Keratinocyte (primary cell): ENCODE results near the gene FBXL17. TPM values are rescaled to one million over a fixed set of nuclear protein-coding genes. Genes with fewer than 3 reads are reported as not detected.

Experiments used
- DNase-seq: peaks from one replicate; pipeline ENCODE4 v3.0.0-alpha.2; 2011; ENCODE audit warnings: low read depth, missing footprints, low spot score
- FAIRE-seq: peaks from 2 replicates; lab custom pipeline; 2011; peaks lifted over from hg19 to GRCh38; lab: Jason Lieb, UNC
- H2AFZ ChIP-seq: 2 replicates; pipeline ENCODE4 v1.6.0; 2012; ENCODE audit warnings: low read length, control low read depth, inconsistent platforms; ENCODE audit not compliant: control insufficient read depth
- H3K27ac ChIP-seq: 2 replicates; pipeline ENCODE4 v1.5.1; 2011; ENCODE audit warnings: low read length; ENCODE audit not compliant: control insufficient read depth, insufficient read depth
- H3K27me3 ChIP-seq: 3 replicates; pipeline ENCODE4 v1.6.0; 2011; ENCODE audit warnings: low read length; ENCODE audit not compliant: control insufficient read depth, insufficient read depth; ENCODE audit errors: extremely low read depth
- H3K36me3 ChIP-seq, 2 experiments: 2 replicates in 1 of 2; 3 replicates in 1 of 2; pipeline ENCODE4 v1.5.1; 2011; ENCODE audit warnings: low read length in 2 of 2, mild to moderate bottlenecking in 1 of 2; ENCODE audit not compliant: control insufficient read depth in 2 of 2, insufficient read depth in 2 of 2; ENCODE audit errors: extremely low read depth in 1 of 2
- H3K4me1 ChIP-seq: 3 replicates; pipeline ENCODE4 v1.5.1; 2011; ENCODE audit warnings: low read length; ENCODE audit not compliant: control insufficient read depth, insufficient read depth; ENCODE audit errors: extremely low read depth
- H3K4me2 ChIP-seq: 3 replicates; pipeline ENCODE4 v1.6.0; 2011; ENCODE audit warnings: low read depth, low read length; ENCODE audit not compliant: control insufficient read depth, insufficient read depth; ENCODE audit errors: extremely low read depth
- H3K4me3 ChIP-seq, 3 experiments: fragments of 200-600 bp in 1 of 3; sonication (generic) in 1 of 3; 2 replicates in 2 of 3; 3 replicates in 1 of 3; pipeline ENCODE4 v1.5.1; 2011 to 2016; ENCODE audit warnings: low read length in 3 of 3, mild to moderate bottlenecking in 3 of 3, control low read depth in 2 of 3, inconsistent platforms in 1 of 3, low read depth in 1 of 3, mixed read lengths in 1 of 3, mixed run types in 1 of 3, moderate library complexity in 1 of 3; ENCODE audit not compliant: control insufficient read depth in 2 of 3, insufficient read depth in 2 of 3; ENCODE audit errors: extremely low read depth in 1 of 3
- H3K79me2 ChIP-seq: 2 replicates; pipeline ENCODE4 v1.6.0; 2012; ENCODE audit warnings: low read length; ENCODE audit not compliant: control insufficient read depth, insufficient read depth
- H3K9ac ChIP-seq: 3 replicates; pipeline ENCODE4 v1.6.0; 2011; ENCODE audit warnings: low read length; ENCODE audit not compliant: control insufficient read depth, insufficient read depth; ENCODE audit errors: extremely low read depth
- H3K9me1 ChIP-seq: 3 replicates; pipeline ENCODE4 v1.6.0; 2011; ENCODE audit warnings: low read length; ENCODE audit not compliant: control insufficient read depth, insufficient read depth; ENCODE audit errors: extremely low read depth
- H3K9me3 ChIP-seq: 2 replicates; pipeline ENCODE4 v1.5.1; 2012; ENCODE audit warnings: low read depth, low read length; ENCODE audit not compliant: control insufficient read depth
- H4K20me1 ChIP-seq: 3 replicates; pipeline ENCODE4 v1.6.0; 2011; ENCODE audit warnings: low read length; ENCODE audit not compliant: control insufficient read depth, insufficient read depth; ENCODE audit errors: extremely low read depth
- EZH2 ChIP-seq: IDR thresholded peaks from one replicate; pipeline ENCODE4 v1.6.1; 2012; ENCODE audit warnings: inconsistent platforms, mild to moderate bottlenecking, low read length, moderate library complexity
- dilution Hi-C: fragments of 300-500 bp; cut with MboI; formaldehyde crosslinking; loops from one replicate; pipeline ENCODE4 v1.7.0; 2020; ENCODE audit warnings: low sequenced_read_pairs; ENCODE audit not compliant: extremely low pct_ligation_motif_present
- polyA plus RNA-seq, 5 experiments: library from polyadenylated mRNA; depleted of rRNA in 3 of 5; stranded (reverse) in 3 of 5; stranded (forward) in 1 of 5; unstranded in 1 of 5; fragments of >200 nt; gene quantifications; 1 replicate in 1 of 5; 2 replicates in 3 of 5; 3 replicates in 1 of 5; pipeline versions ENCODE4 v1.2.1 to v1.2.3, GENCODE V29; 2011 to 2012; ENCODE audit warnings: missing spikeins in 2 of 5, low read depth in 1 of 5, low replicate concordance in 1 of 5
- TF ChIP-seq, protein P1 (sequence below), 3 experiments: IDR thresholded peaks in 1 of 3; conservative IDR thresholded peaks in 1 of 3; optimal IDR thresholded peaks in 1 of 3; 2 replicates in 2 of 3; 3 replicates in 1 of 3; pipeline versions ENCODE3 to v1.5.1; 2011; ENCODE audit warnings: low read length in 3 of 3, mild to moderate bottlenecking in 3 of 3, moderate library complexity in 2 of 3, control low read depth in 1 of 3, inconsistent platforms in 1 of 3; ENCODE audit not compliant: insufficient read depth in 2 of 3; ENCODE audit errors: extremely low read depth in 1 of 3

The FBXL17 gene
- polyA plus RNA-seq, 1 donor (not counting 4 experiments of a cell fraction or from before 2014, with no cell fraction given), result 5.7 TPM

DNA sequence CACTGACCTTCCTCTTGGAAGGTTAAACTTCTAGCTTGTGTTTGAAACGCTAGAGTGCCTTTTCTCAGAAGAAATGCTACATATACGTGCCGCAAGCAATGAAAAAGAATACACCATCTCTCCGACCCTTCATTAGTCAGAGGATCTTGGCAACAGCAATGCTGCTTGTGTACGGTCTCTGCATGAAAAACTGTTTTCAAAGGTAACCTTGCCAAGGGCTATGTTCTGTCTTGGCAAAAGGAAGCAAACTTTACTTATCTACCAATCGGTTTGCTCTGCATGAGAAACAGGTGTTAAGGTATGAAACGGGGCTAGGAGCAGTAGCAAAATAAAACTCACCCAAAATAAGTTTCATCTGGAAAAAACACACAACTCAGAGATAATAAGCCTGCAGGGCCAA is 297.8 kb downstream of the FBXL17 start:
- Histone ChIP-seq H3K79me2 (no peaks in the 10 kb centered on the region), H3K4me1 (no peaks in the 10 kb centered on the region), H2AFZ (no peak overlapping the region), H3K9me1 (no peaks in the 10 kb centered on the region), H3K27ac (no peak overlapping the region), H3K27me3 (no peaks in the 10 kb centered on the region), H3K4me3 (no peak overlapping the region), H3K4me2 (no peak overlapping the region), H3K36me3 (no peaks in the 10 kb centered on the region), H4K20me1 (no peaks in the 10 kb centered on the region), H3K9me3 (no peaks in the 10 kb centered on the region), H3K9ac (no peak overlapping the region)
- TF ChIP-seq, protein P1, sequence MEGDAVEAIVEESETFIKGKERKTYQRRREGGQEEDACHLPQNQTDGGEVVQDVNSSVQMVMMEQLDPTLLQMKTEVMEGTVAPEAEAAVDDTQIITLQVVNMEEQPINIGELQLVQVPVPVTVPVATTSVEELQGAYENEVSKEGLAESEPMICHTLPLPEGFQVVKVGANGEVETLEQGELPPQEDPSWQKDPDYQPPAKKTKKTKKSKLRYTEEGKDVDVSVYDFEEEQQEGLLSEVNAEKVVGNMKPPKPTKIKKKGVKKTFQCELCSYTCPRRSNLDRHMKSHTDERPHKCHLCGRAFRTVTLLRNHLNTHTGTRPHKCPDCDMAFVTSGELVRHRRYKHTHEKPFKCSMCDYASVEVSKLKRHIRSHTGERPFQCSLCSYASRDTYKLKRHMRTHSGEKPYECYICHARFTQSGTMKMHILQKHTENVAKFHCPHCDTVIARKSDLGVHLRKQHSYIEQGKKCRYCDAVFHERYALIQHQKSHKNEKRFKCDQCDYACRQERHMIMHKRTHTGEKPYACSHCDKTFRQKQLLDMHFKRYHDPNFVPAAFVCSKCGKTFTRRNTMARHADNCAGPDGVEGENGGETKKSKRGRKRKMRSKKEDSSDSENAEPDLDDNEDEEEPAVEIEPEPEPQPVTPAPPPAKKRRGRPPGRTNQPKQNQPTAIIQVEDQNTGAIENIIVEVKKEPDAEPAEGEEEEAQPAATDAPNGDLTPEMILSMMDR (optimal IDR thresholded peaks at IDR 0.05 in 1 of 3, IDR thresholded peaks at IDR 0.05 in 1 of 3, conservative IDR thresholded peaks at IDR 0.05 in 1 of 3; ENCODE audit: extremely low read depth in 1 of 3, insufficient read depth in 2 of 3, low read length in 3 of 3), result no peak
- TF ChIP-seq EZH2, result no peak
- DNase-seq (no peak), FAIRE-seq (peak; percentile 13)
- dilution Hi-C loops, result no loop called here

DNA sequence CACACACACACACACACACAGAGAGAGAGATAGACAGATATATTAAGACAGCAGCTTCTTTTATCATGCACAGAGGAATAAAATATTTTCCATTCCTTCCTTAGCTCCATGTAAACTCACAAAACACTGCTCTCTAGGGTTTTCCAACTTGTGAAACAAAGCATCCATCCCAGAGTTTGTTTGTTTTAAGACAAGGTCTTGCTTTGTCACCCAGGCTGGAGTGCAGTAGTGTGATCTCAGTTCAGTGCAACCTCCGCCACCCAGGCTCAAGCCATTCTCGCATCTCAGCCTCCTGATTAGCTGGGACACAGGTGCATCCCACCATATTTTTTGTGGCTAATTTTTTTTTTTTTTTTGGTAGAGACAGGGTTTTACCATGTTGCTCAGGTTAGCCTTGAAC is 298.7 kb downstream of the FBXL17 start:
- no peak overlapping the region for H3K4me2 ChIP-seq
- H3K27me3 ChIP-seq, result no peaks in the 10 kb centered on the region
- DNase-seq (no peak), FAIRE-seq (no peak)
- no peaks in the 10 kb centered on the region for H3K36me3 ChIP-seq
- dilution Hi-C loops, result no loop called here
- no peak overlapping the region for H3K9ac ChIP-seq
- H3K4me1 ChIP-seq, result no peaks in the 10 kb centered on the region
- H2AFZ ChIP-seq, result no peak overlapping the region
- no peaks in the 10 kb centered on the region for H3K79me2 ChIP-seq
- no peaks in the 10 kb centered on the region for H4K20me1 ChIP-seq
- no peaks in the 10 kb centered on the region for H3K9me1 ChIP-seq
- no peak for TF ChIP-seq EZH2
- TF ChIP-seq, protein P1 (optimal IDR thresholded peaks at IDR 0.05 in 1 of 3, IDR thresholded peaks at IDR 0.05 in 1 of 3, conservative IDR thresholded peaks at IDR 0.05 in 1 of 3; ENCODE audit: extremely low read depth in 1 of 3, insufficient read depth in 2 of 3, low read length in 3 of 3), result no peak
- H3K9me3 ChIP-seq, result no peaks in the 10 kb centered on the region
- no peak overlapping the region for H3K27ac ChIP-seq
- H3K4me3 ChIP-seq, result no peak overlapping the region
